Uterus (tissue), 4 donors: ENCODE data around the gene SAP30BP. TPM values are rescaled to one million over a fixed set of nuclear protein-coding genes. Genes with fewer than 3 reads are reported as not detected.

Source experiments
- DNase-seq, 2 donors: peaks; one replicate each; pipeline ENCODE4 v3.0.0-alpha.2; 2019 to 2020
- H3K27ac ChIP-seq, 2 donors: fragments of 200-600 bp; sonication (generic); 1 replicate in 1 of 2; 2 replicates in 1 of 2; pipeline ENCODE4 v1.5.1; 2016 to 2018
- H3K27me3 ChIP-seq, 2 donors: fragments of 200-600 bp; sonication (generic); one replicate each; pipeline ENCODE4 v1.5.1; 2018 to 2019; ENCODE audit warnings: control low read depth in 1 of 2
- H3K36me3 ChIP-seq, 2 donors: fragments of 200-600 bp; sonication (generic); one replicate each; pipeline ENCODE4 v1.5.1; 2019; ENCODE audit warnings: control low read depth in 1 of 2
- H3K4me1 ChIP-seq, 2 donors: fragments of 200-600 bp; sonication (generic); one replicate each; pipeline ENCODE4 v1.5.1; 2018 to 2019; ENCODE audit warnings: control low read depth in 1 of 2
- H3K4me3 ChIP-seq, 2 donors: fragments of 200-600 bp; sonication (generic); 1 replicate in 1 of 2; 2 replicates in 1 of 2; pipeline ENCODE4 v1.5.1; 2018 to 2019; ENCODE audit warnings: mild to moderate bottlenecking in 1 of 2
- H3K9me3 ChIP-seq, 2 donors: fragments of 200-600 bp; sonication (generic); one replicate each; pipeline ENCODE4 v1.5.1; 2019; ENCODE audit warnings: control low read depth in 1 of 2
- CTCF ChIP-seq, 4 experiments: fragments of 200-600 bp in 2 of 4; fragments of 450-650 bp in 2 of 4; sonication (generic) in 2 of 4; IDR thresholded peaks; one replicate each; pipeline ENCODE4 v1.5.1; 2016 to 2019; ENCODE audit warnings: antibody characterized with exemption in 4 of 4, mild to moderate bottlenecking in 2 of 4, moderate library complexity in 1 of 4
- POLR2A ChIP-seq, 2 donors: fragments of 450-650 bp; IDR thresholded peaks; one replicate each; pipeline ENCODE4 v1.6.1; 2016; ENCODE audit warnings: antibody characterized with exemption in 2 of 2, mild to moderate bottlenecking in 1 of 2, moderate library complexity in 1 of 2
- intact Hi-C: fragments of 100-400 bp; cut with DNase I; formaldehyde crosslinking; loops from one replicate; pipeline ENCODE4 v1.15.1; 2023; ENCODE audit warnings: low total_unique reads
- total RNA-seq, 4 donors: library from RNA; depleted of rRNA in 3 of 4; stranded (reverse); fragments of >200 nt in 3 of 4; gene quantifications; one replicate each; pipeline versions ENCODE4 v1.1.0 to v1.2.4, GENCODE V29; 2014 to 2023
- donor health status: DM: yes; HTN: yes; CAD: no.

The SAP30BP gene
- total RNA-seq, 4 donors from 2014 or later: 14.1 to 87.7 (median 64.7) TPM

GRCh38 chr17:75647061-75647460 lies 20.1 kb upstream of the SAP30BP start:
- intact Hi-C loops: no loop called here
- no peaks in the 10 kb centered on the region for H3K36me3 ChIP-seq
- no peaks in the 10 kb centered on the region for H3K4me1 ChIP-seq
- DNase-seq: no peak
- no peaks in the 10 kb centered on the region for H3K9me3 ChIP-seq
- no peak overlapping the region for H3K27ac ChIP-seq
- TF ChIP-seq POLR2A (IDR thresholded peaks at IDR 0.05) (no peak), CTCF (IDR thresholded peaks at IDR 0.05) (no peak)
- no peaks in the 10 kb centered on the region for H3K27me3 ChIP-seq
- no peak overlapping the region for H3K4me3 ChIP-seq

GRCh38 chr17:75647921-75648320 lies 19.2 kb upstream of the SAP30BP start:
- TF ChIP-seq POLR2A (IDR thresholded peaks at IDR 0.05): no peak
- no peak for TF ChIP-seq CTCF (IDR thresholded peaks at IDR 0.05)
- intact Hi-C loops: no loop called here
- H3K4me1 ChIP-seq: no peaks in the 10 kb centered on the region
- no peak for DNase-seq
- H3K4me3 ChIP-seq: no peak overlapping the region
- H3K36me3 ChIP-seq: no peaks in the 10 kb centered on the region
- H3K9me3 ChIP-seq: no peaks in the 10 kb centered on the region
- no peaks in the 10 kb centered on the region for H3K27me3 ChIP-seq
- H3K27ac ChIP-seq: no peak overlapping the region

DNA sequence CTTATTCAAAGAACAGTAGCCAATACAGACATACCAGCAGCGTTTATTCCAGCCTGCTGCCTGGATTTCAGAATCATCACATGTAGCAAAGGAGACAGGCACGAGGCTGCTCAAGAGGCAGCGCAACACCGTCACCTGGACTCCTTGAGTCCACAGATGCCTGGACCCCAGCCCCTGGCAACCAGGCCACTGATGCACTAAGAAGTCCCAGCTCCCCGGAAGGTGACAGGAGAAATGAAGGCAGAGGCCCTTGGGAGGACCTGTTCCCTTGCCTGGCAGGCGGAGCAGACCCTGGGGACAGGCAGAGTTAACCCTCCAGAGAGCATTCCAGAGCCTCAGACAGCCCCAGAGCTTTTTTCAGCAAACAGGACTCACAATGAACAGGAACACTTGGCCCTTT lies 17.5 kb upstream of the SAP30BP start:
- H3K36me3 ChIP-seq: no peaks in the 10 kb centered on the region
- H3K4me3 ChIP-seq: no peak overlapping the region
- H3K4me1 ChIP-seq: no peaks in the 10 kb centered on the region
- H3K27me3 ChIP-seq: no peaks in the 10 kb centered on the region
- intact Hi-C loops: no loop called here
- H3K9me3 ChIP-seq: no peaks in the 10 kb centered on the region
- H3K27ac ChIP-seq: no peak overlapping the region
- TF ChIP-seq POLR2A (IDR thresholded peaks at IDR 0.05): no peak
- no peak for TF ChIP-seq CTCF (IDR thresholded peaks at IDR 0.05)
- DNase-seq: no peak

GRCh38 chr17:75650874-75651273 lies 16.3 kb upstream of the SAP30BP start:
- Histone ChIP-seq H3K27me3 (no peaks in the 10 kb centered on the region), H3K27ac (no peak overlapping the region), H3K36me3 (no peaks in the 10 kb centered on the region), H3K4me3 (no peak overlapping the region), H3K9me3 (no peaks in the 10 kb centered on the region), H3K4me1 (no peaks in the 10 kb centered on the region)
- DNase-seq: no peak
- TF ChIP-seq POLR2A (IDR thresholded peaks at IDR 0.05) (no peak), CTCF (IDR thresholded peaks at IDR 0.05) (no peak)
- intact Hi-C loops: no loop called here

DNA sequence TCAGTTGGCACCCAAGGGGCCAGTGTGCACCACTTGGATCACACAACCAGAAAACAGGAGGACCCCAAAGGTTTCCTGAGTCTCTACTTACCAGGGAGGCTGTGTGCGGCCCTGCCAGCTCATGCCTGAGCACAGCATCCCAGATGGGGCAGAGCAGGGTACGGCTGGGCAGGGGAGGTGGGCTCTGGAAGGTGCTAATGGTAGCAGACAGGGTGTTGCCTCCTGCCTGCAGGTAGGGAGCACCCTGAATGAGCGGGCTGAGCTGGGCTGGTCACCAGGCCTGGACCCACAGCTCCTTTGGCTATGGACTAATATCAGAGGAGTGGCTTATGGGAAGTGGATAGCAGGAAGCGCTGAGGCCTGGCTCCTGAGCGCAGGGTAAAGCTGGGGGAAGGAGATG lies 14.8 kb upstream of the SAP30BP start:
- Histone ChIP-seq H3K27me3 (no peaks in the 10 kb centered on the region), H3K27ac (no peak overlapping the region), H3K4me1 (no peaks in the 10 kb centered on the region), H3K36me3 (no peaks in the 10 kb centered on the region), H3K4me3 (no peak overlapping the region), H3K9me3 (no peaks in the 10 kb centered on the region)
- DNase-seq: no peak
- no peak for TF ChIP-seq POLR2A (IDR thresholded peaks at IDR 0.05)
- no peak for TF ChIP-seq CTCF (IDR thresholded peaks at IDR 0.05)
- intact Hi-C loops: no loop called here
